Peyer's patch (tissue), 4 donors: ENCODE data around the gene ZHX3.

Experiments used
- POLR2A ChIP-seq, 2 donors: fragments of 450-650 bp; IDR thresholded peaks; one replicate each; pipeline ENCODE4 v1.5.1; 2017; ENCODE audit warnings: antibody characterized with exemption in 2 of 2, mild to moderate bottlenecking in 2 of 2, moderate library complexity in 2 of 2
- TF ChIP-seq, protein P1 (sequence below), 6 experiments: fragments of 450-650 bp in 4 of 6; fragments of 200-600 bp in 2 of 6; sonication (generic) in 1 of 6; IDR thresholded peaks; one replicate each; pipeline ENCODE4 v1.5.1; 2017 to 2019; ENCODE audit warnings: antibody characterized with exemption in 6 of 6, mild to moderate bottlenecking in 3 of 6, moderate library complexity in 1 of 6

- TF ChIP-seq, protein P1, sequence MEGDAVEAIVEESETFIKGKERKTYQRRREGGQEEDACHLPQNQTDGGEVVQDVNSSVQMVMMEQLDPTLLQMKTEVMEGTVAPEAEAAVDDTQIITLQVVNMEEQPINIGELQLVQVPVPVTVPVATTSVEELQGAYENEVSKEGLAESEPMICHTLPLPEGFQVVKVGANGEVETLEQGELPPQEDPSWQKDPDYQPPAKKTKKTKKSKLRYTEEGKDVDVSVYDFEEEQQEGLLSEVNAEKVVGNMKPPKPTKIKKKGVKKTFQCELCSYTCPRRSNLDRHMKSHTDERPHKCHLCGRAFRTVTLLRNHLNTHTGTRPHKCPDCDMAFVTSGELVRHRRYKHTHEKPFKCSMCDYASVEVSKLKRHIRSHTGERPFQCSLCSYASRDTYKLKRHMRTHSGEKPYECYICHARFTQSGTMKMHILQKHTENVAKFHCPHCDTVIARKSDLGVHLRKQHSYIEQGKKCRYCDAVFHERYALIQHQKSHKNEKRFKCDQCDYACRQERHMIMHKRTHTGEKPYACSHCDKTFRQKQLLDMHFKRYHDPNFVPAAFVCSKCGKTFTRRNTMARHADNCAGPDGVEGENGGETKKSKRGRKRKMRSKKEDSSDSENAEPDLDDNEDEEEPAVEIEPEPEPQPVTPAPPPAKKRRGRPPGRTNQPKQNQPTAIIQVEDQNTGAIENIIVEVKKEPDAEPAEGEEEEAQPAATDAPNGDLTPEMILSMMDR (IDR thresholded peaks at IDR 0.05) = no peak
- TF ChIP-seq POLR2A (IDR thresholded peaks at IDR 0.05) = no peak
Measured at GRCh38 chr20:41171736-41172295, 145.7 kb downstream of the ZHX3 start.
